ENCODE measurements around the gene NTM. TPM values are rescaled to one million over a fixed set of nuclear protein-coding genes. Genes with fewer than 3 reads are reported as not detected.

NTM gene
- polyA plus RNA-seq, 5 donors, result 14.0 to 30.1 (median 23.9) TPM

GRCh38 chr11:131685206-131685605 lies 314.8 kb downstream of the NTM start:
- DNase-seq, result no peak

GRCh38 chr11:131685906-131686305 lies 315.5 kb downstream of the NTM start:
- DNase-seq, result no peak

GRCh38 chr11:131686836-131687235 lies 316.4 kb downstream of the NTM start:
- DNase-seq, result no peak

- DNase-seq, result no peak
Measured at GRCh38 chr11:131687291-131688047, 317.1 kb downstream of the NTM start.

GRCh38 chr11:131688048-131688693 lies 317.8 kb downstream of the NTM start:
- peak; percentile 15 to 32 for DNase-seq

GRCh38 chr11:131689049-131689925 lies 318.9 kb downstream of the NTM start:
- DNase-seq, result no peak

GRCh38 chr11:131690362-131690761 lies 319.9 kb downstream of the NTM start:
- DNase-seq, result no peak

- no peak for DNase-seq
Measured at GRCh38 chr11:131690776-131691175, 320.4 kb downstream of the NTM start.

GRCh38 chr11:131691181-131692041 lies 321.0 kb downstream of the NTM start:
- no peak for DNase-seq

GRCh38 chr11:131692151-131692550 lies 321.7 kb downstream of the NTM start:
- DNase-seq, result no peak

GRCh38 chr11:131692961-131693360 lies 322.5 kb downstream of the NTM start:
- DNase-seq, result no peak

GRCh38 chr11:131693756-131694155 lies 323.3 kb downstream of the NTM start:
- no peak for DNase-seq

GRCh38 chr11:131694526-131695424 lies 324.4 kb downstream of the NTM start:
- DNase-seq, result peak; percentile 75 to 77

- DNase-seq, result no peak
Measured at GRCh38 chr11:131695889-131696429, 325.5 kb downstream of the NTM start.

- no peak for DNase-seq
Measured at GRCh38 chr11:131696690-131697089, 326.3 kb downstream of the NTM start.

GRCh38 chr11:131703311-131703710 lies 332.9 kb downstream of the NTM start:
- no peak for DNase-seq

- DNase-seq, result no peak
Measured at GRCh38 chr11:131704682-131705081, 334.3 kb downstream of the NTM start.

- DNase-seq, result no peak
Measured at GRCh38 chr11:131710511-131710910, 340.1 kb downstream of the NTM start.

GRCh38 chr11:131712897-131713296 lies 342.5 kb downstream of the NTM start:
- no peak for DNase-seq

- no peak for DNase-seq
Measured at GRCh38 chr11:131713529-131714134, 343.2 kb downstream of the NTM start.

Measured in right lung (tissue), 5 donors.